Measurements from ENCODE around the gene PLAAT2. TPM values are rescaled to one million over a fixed set of nuclear protein-coding genes. Genes with fewer than 3 reads are reported as not detected.
"Not testable (repeated sequence)": the region's sequence is repeated elsewhere in the genome, so short reads cannot be mapped to it uniquely, and the experiment has no call there.

PLAAT2 gene
- total RNA-seq, 2 experiments from 2014 or later = 0.34 to 0.49 TPM

DNA sequence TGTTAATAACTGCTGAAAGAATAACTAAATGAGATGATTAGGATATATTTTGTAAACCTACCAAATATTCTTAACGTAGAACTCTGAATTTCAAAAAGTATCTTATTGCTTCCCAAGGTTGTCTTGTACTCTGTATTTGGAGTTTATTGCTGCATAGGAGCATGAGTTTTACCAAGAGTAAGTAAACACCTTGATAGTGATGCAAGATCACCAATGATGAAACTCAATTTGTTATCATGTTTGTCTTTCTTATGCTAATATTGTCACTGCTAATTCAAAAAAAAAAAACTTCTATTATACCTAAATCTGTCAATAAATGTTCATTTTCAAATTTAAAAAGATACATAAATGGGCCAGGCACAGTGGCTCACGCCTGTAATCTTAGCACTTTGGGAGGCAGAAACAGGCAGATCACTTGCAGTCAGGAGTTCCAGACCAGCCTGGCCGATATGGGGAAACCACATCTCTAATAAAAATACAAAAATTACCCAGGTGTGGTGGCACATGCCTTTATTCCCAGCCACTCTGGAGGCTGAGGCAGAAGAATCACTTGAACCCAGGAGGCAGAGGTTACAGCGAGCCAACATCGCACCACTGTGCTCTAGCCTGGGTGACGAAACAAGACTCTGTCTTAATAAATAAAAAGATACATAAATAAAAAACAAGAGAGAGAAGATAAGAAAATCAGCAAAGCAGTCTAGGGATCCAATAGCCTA, 23.4 kb upstream of the PLAAT2 start:
- Histone ChIP-seq H3K4me3 (ENCODE audit: low read length) (no peak overlapping the region), H3K9me3 (ENCODE audit: control insufficient read depth in 1 of 2, insufficient read depth in 1 of 2, low read length in 2 of 2) (peaks cover 0 to under 1% of the 10 kb centered on the region in 2 experiments), H3K4me1 (ENCODE audit: insufficient read depth, low read length) (peaks cover 5% of the 10 kb centered on the region), H3K27me3 (ENCODE audit: control insufficient read depth in 1 of 2, insufficient read depth in 2 of 2, low read length in 2 of 2) (no peaks in the 10 kb centered on the region), H3K36me3 (ENCODE audit: insufficient read depth, low read length) (no peaks in the 10 kb centered on the region), H3K27ac (ENCODE audit: low read depth in 1 of 2, low read length in 2 of 2) (no peak overlapping the region)
- DNase-seq (no peak), ATAC-seq (ENCODE audit: poor library complexity) (no peak)
- Mint-ChIP-seq H3K27ac (no peak overlapping the region), H3K27me3 (no peaks in the 10 kb centered on the region), H3K4me1 (ENCODE audit: low read depth) (peaks cover 17% of the 10 kb centered on the region), H3K9me3 (peaks cover 6% of the 10 kb centered on the region), H3K36me3 (ENCODE audit: low read depth) (peaks cover 13% of the 10 kb centered on the region), H3K4me3 (no peak overlapping the region)
- intact Hi-C loops (cut with DNase I, micrococcal nuclease) = no loop called here
- CTCF ChIA-PET = no interaction called here
- POLR2A ChIA-PET = no interaction called here
- TF ChIP-seq, protein P1, sequence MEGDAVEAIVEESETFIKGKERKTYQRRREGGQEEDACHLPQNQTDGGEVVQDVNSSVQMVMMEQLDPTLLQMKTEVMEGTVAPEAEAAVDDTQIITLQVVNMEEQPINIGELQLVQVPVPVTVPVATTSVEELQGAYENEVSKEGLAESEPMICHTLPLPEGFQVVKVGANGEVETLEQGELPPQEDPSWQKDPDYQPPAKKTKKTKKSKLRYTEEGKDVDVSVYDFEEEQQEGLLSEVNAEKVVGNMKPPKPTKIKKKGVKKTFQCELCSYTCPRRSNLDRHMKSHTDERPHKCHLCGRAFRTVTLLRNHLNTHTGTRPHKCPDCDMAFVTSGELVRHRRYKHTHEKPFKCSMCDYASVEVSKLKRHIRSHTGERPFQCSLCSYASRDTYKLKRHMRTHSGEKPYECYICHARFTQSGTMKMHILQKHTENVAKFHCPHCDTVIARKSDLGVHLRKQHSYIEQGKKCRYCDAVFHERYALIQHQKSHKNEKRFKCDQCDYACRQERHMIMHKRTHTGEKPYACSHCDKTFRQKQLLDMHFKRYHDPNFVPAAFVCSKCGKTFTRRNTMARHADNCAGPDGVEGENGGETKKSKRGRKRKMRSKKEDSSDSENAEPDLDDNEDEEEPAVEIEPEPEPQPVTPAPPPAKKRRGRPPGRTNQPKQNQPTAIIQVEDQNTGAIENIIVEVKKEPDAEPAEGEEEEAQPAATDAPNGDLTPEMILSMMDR (IDR thresholded peaks at IDR 0.05) = no peak

DNA sequence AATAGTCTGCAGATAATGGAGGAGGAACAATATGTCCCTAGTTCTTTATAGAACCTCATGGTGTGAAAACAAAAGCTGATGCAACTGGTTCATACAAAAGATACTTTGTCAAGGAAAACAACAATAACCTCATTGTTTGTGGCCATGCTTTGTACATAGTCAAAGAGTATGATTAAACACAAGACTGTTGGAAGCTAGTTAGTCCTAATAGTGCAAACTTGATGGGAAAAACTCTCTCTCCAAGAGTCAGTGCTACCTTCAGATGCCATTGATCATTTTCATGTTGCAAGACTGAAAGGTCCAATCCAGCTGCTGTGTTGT, 20.1 kb upstream of the PLAAT2 start:
- H3K4me3 Mint-ChIP-seq = no peak overlapping the region

DNA sequence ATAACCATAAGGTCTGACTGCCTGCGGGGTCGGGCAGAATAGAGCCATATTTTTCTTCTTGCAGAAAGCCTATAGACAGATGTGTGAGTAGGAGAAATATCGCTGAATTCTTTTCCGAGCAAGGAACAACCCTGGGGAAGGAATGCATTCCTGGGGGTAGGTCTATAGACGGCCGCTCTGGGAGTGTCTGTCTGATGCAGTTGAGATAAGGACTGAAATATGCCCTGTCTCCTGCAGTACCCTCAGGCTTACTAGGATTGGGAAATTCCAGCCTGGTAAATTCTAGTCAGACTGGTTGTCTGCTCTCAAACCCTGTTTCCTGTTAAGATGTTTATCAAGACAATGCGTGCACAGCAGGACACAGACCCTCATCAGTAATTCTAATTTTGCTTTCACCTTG, 18.0 kb upstream of the PLAAT2 start:
- H3K27ac ChIP-seq (ENCODE audit: low read depth in 1 of 2, low read length in 2 of 2); ATAC-seq (ENCODE audit: poor library complexity); H3K27me3 Mint-ChIP-seq; H3K36me3 ChIP-seq (ENCODE audit: insufficient read depth, low read length); H3K27ac Mint-ChIP-seq; H3K27me3 ChIP-seq (ENCODE audit: control insufficient read depth in 1 of 2, insufficient read depth in 2 of 2, low read length in 2 of 2); H3K4me1 ChIP-seq (ENCODE audit: insufficient read depth, low read length); intact Hi-C loops (cut with DNase I, micrococcal nuclease); POLR2A ChIA-PET; CTCF ChIA-PET; H3K9me3 ChIP-seq (ENCODE audit: control insufficient read depth in 1 of 2, insufficient read depth in 1 of 2, low read length in 2 of 2); H3K4me3 ChIP-seq (ENCODE audit: low read length); H3K4me3 Mint-ChIP-seq; DNase-seq: not testable (repeated sequence)
- Mint-ChIP-seq H3K4me1 (ENCODE audit: low read depth) (peaks cover 17% of the 10 kb centered on the region), H3K9me3 (peaks cover 11% of the 10 kb centered on the region), H3K36me3 (ENCODE audit: low read depth) (peaks cover 28% of the 10 kb centered on the region)

More for the DNA sequence above, 20.1 kb upstream of the PLAAT2 start:
- peaks cover 11% of the 10 kb centered on the region for H3K9me3 Mint-ChIP-seq
- DNase-seq (no peak), ATAC-seq (ENCODE audit: poor library complexity) (no peak)
- POLR2A ChIA-PET = interaction anchor here (1.2 to 2.4 kb wide), 2 partner anchors 9 to 48 kb away, joined by 3 to 8 read pairs; no protein-coding TSS in a partner anchor
- H3K9me3 ChIP-seq (ENCODE audit: control insufficient read depth in 1 of 2, insufficient read depth in 1 of 2, low read length in 2 of 2) = peaks cover 5 to 6% of the 10 kb centered on the region in 2 experiments
- H3K27ac Mint-ChIP-seq = no peak overlapping the region
- H3K4me3 ChIP-seq (ENCODE audit: low read length) = no peak overlapping the region
- CTCF ChIA-PET = interaction anchor here (1.4 kb wide), 1 partner anchor 32 kb away, joined by 3 read pairs; no protein-coding TSS in a partner anchor
- peaks cover 25% of the 10 kb centered on the region for H3K36me3 Mint-ChIP-seq (ENCODE audit: low read depth)
- no peaks in the 10 kb centered on the region for H3K27me3 Mint-ChIP-seq
- peaks cover 5% of the 10 kb centered on the region for H3K4me1 ChIP-seq (ENCODE audit: insufficient read depth, low read length)
- H3K27me3 ChIP-seq (ENCODE audit: control insufficient read depth in 1 of 2, insufficient read depth in 2 of 2, low read length in 2 of 2) = no peaks in the 10 kb centered on the region
- H3K4me1 Mint-ChIP-seq (ENCODE audit: low read depth) = peaks cover 17% of the 10 kb centered on the region
- no peak overlapping the region for H3K27ac ChIP-seq (ENCODE audit: low read depth in 1 of 2, low read length in 2 of 2)
- TF ChIP-seq, protein P1 (IDR thresholded peaks at IDR 0.05) = no peak
- intact Hi-C loops (cut with DNase I, micrococcal nuclease) = no loop called here
- H3K36me3 ChIP-seq (ENCODE audit: insufficient read depth, low read length) = no peaks in the 10 kb centered on the region

DNA sequence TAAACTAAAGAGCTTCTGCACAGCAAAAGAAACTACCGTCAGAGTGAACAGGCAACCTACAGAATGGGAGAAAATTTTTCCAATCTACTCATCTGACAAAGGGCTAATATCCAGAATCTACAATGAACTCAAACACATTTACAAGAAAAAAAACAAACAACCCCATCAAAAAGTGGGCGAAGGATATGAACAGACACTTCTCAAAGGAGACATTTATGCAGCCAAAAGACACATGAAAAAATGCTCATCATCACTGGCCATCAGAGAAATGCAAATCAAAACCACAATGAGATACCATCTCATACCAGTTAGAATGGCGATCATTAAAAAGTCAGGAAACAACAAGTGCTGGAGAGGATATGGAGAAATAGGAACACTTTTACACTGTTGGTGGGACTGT, 15.7 kb upstream of the PLAAT2 start:
- H3K27ac Mint-ChIP-seq; POLR2A ChIA-PET; CTCF ChIA-PET; H3K4me3 ChIP-seq (ENCODE audit: low read length); H3K36me3 ChIP-seq (ENCODE audit: insufficient read depth, low read length); H3K27ac ChIP-seq (ENCODE audit: low read depth in 1 of 2, low read length in 2 of 2); H3K27me3 Mint-ChIP-seq; H3K27me3 ChIP-seq (ENCODE audit: control insufficient read depth in 1 of 2, insufficient read depth in 2 of 2, low read length in 2 of 2); ATAC-seq (ENCODE audit: poor library complexity); H3K4me3 Mint-ChIP-seq; DNase-seq; intact Hi-C loops (cut with DNase I, micrococcal nuclease); H3K9me3 ChIP-seq (ENCODE audit: control insufficient read depth in 1 of 2, insufficient read depth in 1 of 2, low read length in 2 of 2): not testable (repeated sequence)
- H3K36me3 Mint-ChIP-seq (ENCODE audit: low read depth) = peaks cover 28% of the 10 kb centered on the region
- H3K9me3 Mint-ChIP-seq = peaks cover 11% of the 10 kb centered on the region
- H3K4me1 Mint-ChIP-seq (ENCODE audit: low read depth) = peaks cover 33% of the 10 kb centered on the region
- H3K4me1 ChIP-seq (ENCODE audit: insufficient read depth, low read length) = peaks cover 19% of the 10 kb centered on the region

Measured in CD4-positive, alpha-beta T cell (primary cell).